OCI-LY7 (cell line): ENCODE data around the gene GALNTL6.

Experiments
- EZH2phosphoT487 ChIP-seq: fragments of 200-600 bp; sonication (generic); IDR thresholded peaks from 2 replicates; pipeline ENCODE4 v1.6.1; 2018; ENCODE audit warnings: low read depth, borderline replicate concordance, mild to moderate bottlenecking, mixed run types, antibody characterized with exemption, low read length, moderate library complexity, mixed read lengths
- TF ChIP-seq, protein P1 (sequence below): fragments of 200-600 bp; sonication (generic); conservative IDR thresholded peaks from 2 replicates; pipeline ENCODE4 v1.5.1; 2014; ENCODE audit warnings: mild to moderate bottlenecking, antibody characterized with exemption, low read length, moderate library complexity, mixed read lengths

DNA sequence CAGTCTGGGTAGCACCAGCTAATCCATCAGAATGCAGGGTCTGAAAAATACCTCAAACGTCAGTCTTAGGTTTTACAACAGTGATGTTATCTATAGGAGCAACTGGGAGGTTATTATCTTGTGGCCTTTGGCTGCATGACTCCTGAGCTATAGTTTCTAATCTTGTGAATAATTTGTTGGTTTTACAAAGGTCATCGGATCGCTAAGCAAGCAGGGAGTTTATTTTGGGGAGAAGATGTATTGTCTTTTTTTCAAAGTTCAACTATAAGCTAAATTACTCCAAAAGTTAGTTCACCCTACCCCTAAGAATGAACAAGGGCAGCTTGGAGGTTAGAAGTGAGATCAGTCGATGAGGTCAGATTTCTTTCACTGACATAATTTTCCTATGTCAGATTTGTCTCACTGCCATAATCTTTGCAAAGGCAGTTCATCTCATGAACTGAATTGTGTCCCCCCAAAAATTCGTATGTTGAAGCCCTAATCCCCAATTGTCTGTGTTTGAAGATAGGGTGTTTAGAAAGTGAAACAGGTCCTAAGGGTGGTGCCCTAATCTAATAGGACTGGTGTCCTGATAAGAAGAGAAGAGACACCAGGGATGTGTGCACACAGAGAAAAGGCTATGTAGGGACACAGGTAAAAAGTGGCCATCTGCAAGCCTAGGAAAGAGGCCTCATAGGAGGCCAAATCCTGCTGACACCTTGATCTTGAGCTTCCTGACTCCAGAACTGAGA is 1179.6 kb downstream of the GALNTL6 start:
- TF ChIP-seq, protein P1, sequence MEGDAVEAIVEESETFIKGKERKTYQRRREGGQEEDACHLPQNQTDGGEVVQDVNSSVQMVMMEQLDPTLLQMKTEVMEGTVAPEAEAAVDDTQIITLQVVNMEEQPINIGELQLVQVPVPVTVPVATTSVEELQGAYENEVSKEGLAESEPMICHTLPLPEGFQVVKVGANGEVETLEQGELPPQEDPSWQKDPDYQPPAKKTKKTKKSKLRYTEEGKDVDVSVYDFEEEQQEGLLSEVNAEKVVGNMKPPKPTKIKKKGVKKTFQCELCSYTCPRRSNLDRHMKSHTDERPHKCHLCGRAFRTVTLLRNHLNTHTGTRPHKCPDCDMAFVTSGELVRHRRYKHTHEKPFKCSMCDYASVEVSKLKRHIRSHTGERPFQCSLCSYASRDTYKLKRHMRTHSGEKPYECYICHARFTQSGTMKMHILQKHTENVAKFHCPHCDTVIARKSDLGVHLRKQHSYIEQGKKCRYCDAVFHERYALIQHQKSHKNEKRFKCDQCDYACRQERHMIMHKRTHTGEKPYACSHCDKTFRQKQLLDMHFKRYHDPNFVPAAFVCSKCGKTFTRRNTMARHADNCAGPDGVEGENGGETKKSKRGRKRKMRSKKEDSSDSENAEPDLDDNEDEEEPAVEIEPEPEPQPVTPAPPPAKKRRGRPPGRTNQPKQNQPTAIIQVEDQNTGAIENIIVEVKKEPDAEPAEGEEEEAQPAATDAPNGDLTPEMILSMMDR = no peak
- TF ChIP-seq EZH2phosphoT487 = no peak
